Hepatocyte (in vitro differentiated cells): ENCODE measurements around the gene C15orf39. TPM values are rescaled to one million over a fixed set of nuclear protein-coding genes. Genes with fewer than 3 reads are reported as not detected.
"Not testable (repeated sequence)": the region's sequence is repeated elsewhere in the genome, so short reads cannot be mapped to it uniquely, and the experiment has no call there.

Source experiments
- DNase-seq: peaks from one replicate; pipeline ENCODE4 v3.0.0-alpha.2; 2016; ENCODE audit warnings: low spot score
- H2AFZ ChIP-seq: fragments of 200-600 bp; sonication (generic); 2 replicates; pipeline ENCODE4 v1.6.0; 2016; ENCODE audit warnings: antibody characterized with exemption, mild to moderate bottlenecking
- H3K27ac ChIP-seq: fragments of 200-600 bp; sonication (generic); 2 replicates; pipeline ENCODE4 v1.5.1; 2016; ENCODE audit warnings: mild to moderate bottlenecking
- H3K27me3 ChIP-seq: fragments of 200-600 bp; sonication (generic); 2 replicates; pipeline ENCODE4 v1.6.1; 2016
- H3K36me3 ChIP-seq: fragments of 200-600 bp; sonication (generic); replicated peaks from 2 replicates; pipeline ENCODE4 v1.5.1; 2016; ENCODE audit warnings: low read depth; ENCODE audit not compliant: insufficient read depth
- H3K4me1 ChIP-seq: fragments of 200-600 bp; sonication (generic); 2 replicates; pipeline ENCODE4 v1.5.1; 2016; ENCODE audit warnings: mild to moderate bottlenecking, moderate library complexity; ENCODE audit not compliant: insufficient read depth
- H3K4me2 ChIP-seq: fragments of 200-600 bp; sonication (generic); 2 replicates; pipeline ENCODE4 v1.6.0; 2016
- H3K4me3 ChIP-seq: fragments of 200-600 bp; sonication (generic); 2 replicates; pipeline ENCODE4 v1.5.1; 2016; ENCODE audit warnings: mild to moderate bottlenecking
- H3K79me2 ChIP-seq: fragments of 200-600 bp; sonication (generic); 2 replicates; pipeline ENCODE4 v1.6.0; 2017; ENCODE audit warnings: mild to moderate bottlenecking
- H3K9me2 ChIP-seq: fragments of 200-600 bp; sonication (generic); replicated peaks from 2 replicates; pipeline ENCODE4 v1.6.0; 2017; ENCODE audit warnings: mild to moderate bottlenecking; ENCODE audit not compliant: insufficient read depth
- H3K9me3 ChIP-seq: fragments of 200-600 bp; sonication (generic); 2 replicates; pipeline ENCODE4 v1.5.1; 2016; ENCODE audit warnings: low read depth, mild to moderate bottlenecking
- H4K20me1 ChIP-seq: fragments of 200-600 bp; sonication (generic); 2 replicates; pipeline ENCODE4 v1.6.0; 2016; ENCODE audit warnings: mild to moderate bottlenecking; ENCODE audit not compliant: insufficient read depth, poor library complexity, severe bottlenecking
- EZH2 ChIP-seq: fragments of 200-600 bp; sonication (generic); IDR thresholded peaks from 2 replicates; pipeline ENCODE4 v1.6.1; 2016; ENCODE audit warnings: antibody characterized with exemption, mild to moderate bottlenecking, borderline replicate concordance
- EZH2phosphoT487 ChIP-seq: fragments of 200-600 bp; sonication (generic); IDR thresholded peaks from one replicate; pipeline ENCODE4 v1.6.1; 2018; ENCODE audit warnings: antibody characterized with exemption, mild to moderate bottlenecking, low read depth, moderate library complexity; ENCODE audit not compliant: unreplicated experiment, severe bottlenecking
- WGBS: methylation state at CpG from one replicate; pipeline ENCODE4 v1.1.6; 2016; ENCODE audit warnings: low lambda C conversion rate; ENCODE audit errors: missing lambda C conversion rate; 5-methylcytosine and 5-hydroxymethylcytosine counted together
- polyA plus RNA-seq: library from polyadenylated mRNA; unstranded; fragments of >200 nt; fragmentation: Nextera tagmentation; extraction: Ambion mirVana; gene quantifications from 2 replicates; pipeline ENCODE4 v1.2.1, GENCODE V29; 2016
- total RNA-seq: library from RNA; depleted of rRNA; stranded (reverse); fragments of >200 nt; gene quantifications from 2 replicates; pipeline ENCODE4 v1.2.3, GENCODE V29; 2014
- TF ChIP-seq, protein P1 (sequence below): fragments of 200-600 bp; sonication (generic); IDR thresholded peaks from 2 replicates; pipeline ENCODE4 v1.5.1; 2016; ENCODE audit warnings: antibody characterized with exemption, mild to moderate bottlenecking; ENCODE audit not compliant: poor library complexity

Gene C15orf39
- total and polyA plus RNA-seq, 2 experiments from 2014 or later = 15.3 to 18.3 TPM

DNA sequence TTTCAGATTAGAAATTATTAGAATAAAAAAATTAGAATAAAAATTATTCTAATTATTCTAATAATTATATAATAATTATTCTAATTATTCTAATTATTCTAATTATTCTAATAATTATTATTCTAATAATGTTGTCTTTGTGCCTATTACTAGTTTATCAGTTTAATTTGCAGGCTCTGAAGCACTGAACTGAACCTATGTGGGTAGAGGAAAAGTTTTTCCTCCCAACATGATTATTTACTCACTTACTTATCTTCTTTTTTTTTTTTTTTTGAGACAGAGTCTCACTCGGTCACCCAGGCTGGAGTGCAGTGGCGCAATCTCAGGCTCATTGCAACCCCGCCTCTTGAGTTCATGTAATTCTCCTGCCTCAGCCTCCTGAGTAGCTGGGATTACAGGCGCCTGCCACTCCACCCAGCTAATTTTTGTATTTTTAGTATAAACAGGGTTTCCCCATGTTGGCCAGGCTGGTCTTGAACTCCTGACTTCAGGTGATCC, 39.7 kb upstream of the C15orf39 start:
- H4K20me1 ChIP-seq = no peaks in the 10 kb centered on the region
- peak overlapping the region; percentile 1 for H3K4me2 ChIP-seq
- no peak overlapping the region for H3K4me3 ChIP-seq
- no peaks in the 10 kb centered on the region for H3K27me3 ChIP-seq
- H3K4me1 ChIP-seq = peaks cover 29% of the 10 kb centered on the region
- no peaks in the 10 kb centered on the region for H3K79me2 ChIP-seq
- WGBS = 30% methylated on average over 4 of the region's 4 CpGs
- H3K36me3 ChIP-seq = no peaks in the 10 kb centered on the region
- H3K27ac ChIP-seq = peak overlapping the region; percentile 49
- peak; percentile 70 for DNase-seq
- no peaks in the 10 kb centered on the region for H3K9me3 ChIP-seq
- no peak for TF ChIP-seq EZH2phosphoT487
- no peak for TF ChIP-seq EZH2
- TF ChIP-seq, protein P1, sequence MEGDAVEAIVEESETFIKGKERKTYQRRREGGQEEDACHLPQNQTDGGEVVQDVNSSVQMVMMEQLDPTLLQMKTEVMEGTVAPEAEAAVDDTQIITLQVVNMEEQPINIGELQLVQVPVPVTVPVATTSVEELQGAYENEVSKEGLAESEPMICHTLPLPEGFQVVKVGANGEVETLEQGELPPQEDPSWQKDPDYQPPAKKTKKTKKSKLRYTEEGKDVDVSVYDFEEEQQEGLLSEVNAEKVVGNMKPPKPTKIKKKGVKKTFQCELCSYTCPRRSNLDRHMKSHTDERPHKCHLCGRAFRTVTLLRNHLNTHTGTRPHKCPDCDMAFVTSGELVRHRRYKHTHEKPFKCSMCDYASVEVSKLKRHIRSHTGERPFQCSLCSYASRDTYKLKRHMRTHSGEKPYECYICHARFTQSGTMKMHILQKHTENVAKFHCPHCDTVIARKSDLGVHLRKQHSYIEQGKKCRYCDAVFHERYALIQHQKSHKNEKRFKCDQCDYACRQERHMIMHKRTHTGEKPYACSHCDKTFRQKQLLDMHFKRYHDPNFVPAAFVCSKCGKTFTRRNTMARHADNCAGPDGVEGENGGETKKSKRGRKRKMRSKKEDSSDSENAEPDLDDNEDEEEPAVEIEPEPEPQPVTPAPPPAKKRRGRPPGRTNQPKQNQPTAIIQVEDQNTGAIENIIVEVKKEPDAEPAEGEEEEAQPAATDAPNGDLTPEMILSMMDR = no peak
- no peaks in the 10 kb centered on the region for H3K9me2 ChIP-seq
- H2AFZ ChIP-seq = no peak overlapping the region

DNA sequence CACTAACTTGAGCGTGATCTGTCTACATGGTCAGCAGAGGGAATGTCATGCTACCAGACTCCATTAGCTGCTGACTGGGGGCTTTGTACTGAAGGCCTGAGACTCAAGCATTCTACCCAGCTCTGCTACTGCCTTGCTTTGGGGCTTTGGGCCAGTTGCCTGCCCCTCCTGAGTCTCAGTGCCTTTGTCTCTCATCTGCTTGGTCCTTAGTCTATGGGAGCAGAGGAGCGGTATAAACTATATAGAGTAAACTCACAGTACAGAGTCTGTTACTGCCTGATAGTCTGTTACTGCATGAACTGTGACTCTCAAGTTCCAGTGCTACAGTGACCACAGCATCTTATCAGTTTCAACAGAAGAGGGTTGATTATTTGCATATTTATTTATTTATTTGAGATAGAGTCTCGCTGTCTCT, 38.5 kb upstream of the C15orf39 start:
- Histone ChIP-seq H3K9me2 (no peaks in the 10 kb centered on the region), H3K27me3 (no peaks in the 10 kb centered on the region), H3K4me2 (no peak overlapping the region), H2AFZ (no peak overlapping the region), H3K27ac (peak overlapping the region; percentile 15), H3K36me3 (no peaks in the 10 kb centered on the region), H3K4me1 (peaks cover 29% of the 10 kb centered on the region), H3K9me3 (no peaks in the 10 kb centered on the region), H3K79me2 (no peaks in the 10 kb centered on the region), H4K20me1 (no peaks in the 10 kb centered on the region), H3K4me3 (no peak overlapping the region)
- 82% methylated on average over 3 of the region's 3 CpGs for WGBS
- no peak for TF ChIP-seq EZH2phosphoT487
- TF ChIP-seq EZH2 = no peak
- DNase-seq = no peak

DNA sequence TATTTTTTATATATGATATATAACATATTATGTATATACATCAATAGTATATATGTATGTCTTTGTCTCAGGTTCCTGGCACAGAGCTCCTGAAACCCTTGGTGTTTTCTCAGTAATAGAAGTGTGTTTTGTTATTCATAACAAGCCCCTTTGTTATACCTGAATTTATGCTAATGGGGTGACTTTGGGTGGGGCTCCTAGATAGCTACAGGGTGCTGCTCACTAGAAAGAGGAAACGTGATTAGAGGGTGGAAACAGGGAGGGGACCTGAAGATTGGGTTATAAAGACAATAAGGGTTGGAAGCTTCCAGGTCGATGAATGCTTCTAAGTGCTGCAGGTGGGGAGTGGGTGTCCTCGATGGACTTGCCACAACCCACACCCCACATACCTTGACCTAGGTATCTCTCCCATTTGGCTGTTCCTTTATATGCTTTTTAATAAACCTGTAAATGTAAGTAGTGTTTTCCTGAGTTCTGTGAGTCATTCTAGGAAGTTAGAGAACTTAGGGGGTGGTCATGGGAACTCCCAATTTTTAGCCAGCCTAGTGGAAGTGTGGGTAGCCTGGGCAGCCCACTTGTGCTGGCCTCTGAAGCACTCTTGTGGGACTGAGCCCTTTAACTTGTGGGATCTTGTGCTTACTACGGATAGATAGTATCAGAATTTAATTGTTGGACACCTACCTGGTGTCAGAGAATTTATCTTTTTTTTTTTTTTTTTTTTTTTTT, 36.9 kb upstream of the C15orf39 start:
- peaks cover 23% of the 10 kb centered on the region for H3K4me1 ChIP-seq
- DNase-seq = no peak
- no peak overlapping the region for H3K27ac ChIP-seq
- H3K4me3 ChIP-seq = no peak overlapping the region
- no peaks in the 10 kb centered on the region for H3K27me3 ChIP-seq
- TF ChIP-seq, protein P1 = no peak
- no peak for TF ChIP-seq EZH2
- TF ChIP-seq EZH2phosphoT487 = no peak
- no peaks in the 10 kb centered on the region for H4K20me1 ChIP-seq
- no peaks in the 10 kb centered on the region for H3K9me3 ChIP-seq
- no peaks in the 10 kb centered on the region for H3K9me2 ChIP-seq
- 76% methylated on average over 4 of the region's 4 CpGs for WGBS
- H2AFZ ChIP-seq = no peak overlapping the region
- no peaks in the 10 kb centered on the region for H3K79me2 ChIP-seq
- no peaks in the 10 kb centered on the region for H3K36me3 ChIP-seq
- H3K4me2 ChIP-seq = no peak overlapping the region

DNA sequence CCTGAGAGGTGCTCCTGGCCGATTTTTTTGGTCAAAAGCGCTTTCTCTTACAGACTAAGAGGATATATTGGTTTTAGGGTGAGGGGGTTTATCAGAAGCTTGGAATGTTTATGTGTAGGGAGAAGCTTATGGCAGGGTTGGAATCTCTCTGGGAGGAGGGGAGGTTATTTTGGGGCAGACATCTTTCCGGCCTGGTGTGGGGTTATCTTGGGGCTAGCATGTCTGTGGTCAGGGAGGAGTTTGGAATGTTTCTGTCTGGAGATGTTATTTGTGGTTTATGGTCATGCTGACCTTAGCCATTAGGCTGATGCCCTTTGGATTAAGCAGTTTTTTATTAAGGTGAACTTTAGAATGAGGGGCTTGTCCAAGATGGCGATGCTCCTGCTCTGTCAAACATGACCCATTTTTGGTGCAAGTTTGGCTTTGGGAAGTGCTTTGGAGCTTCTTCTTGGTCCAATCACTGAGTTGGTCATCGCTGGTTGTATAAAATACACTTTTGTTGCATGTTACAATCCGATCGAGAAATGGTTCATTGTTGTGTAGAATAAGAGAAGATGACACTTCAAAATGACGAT, 35.1 kb upstream of the C15orf39 start:
- H3K27me3 ChIP-seq, H3K4me3 ChIP-seq, H3K9me2 ChIP-seq, DNase-seq, H4K20me1 ChIP-seq, H3K79me2 ChIP-seq, H2AFZ ChIP-seq, H3K4me2 ChIP-seq, H3K27ac ChIP-seq, H3K36me3 ChIP-seq, H3K9me3 ChIP-seq: not testable (repeated sequence)
- H3K4me1 ChIP-seq = peaks cover 14% of the 10 kb centered on the region
- 91% methylated on average over 8 of the region's 8 CpGs for whole genome bisulfite sequencing
